ENCODE results near the gene NINL.

The NINL gene

GRCh38 chr20:25623736-25624499 is 38.6 kb upstream of the NINL start, which contains the start of gene NANP:
NANP (minus strand) TSS chr20:25624014; CDS start chr20:25623948, 66 bp downstream.
- peak; percentile 99 for DNase-seq (ENCODE audit: low read depth)
- no peak for TF ChIP-seq CTCF (IDR thresholded peaks at IDR 0.05; ENCODE audit: insufficient read depth, low read depth, low read length, missing control alignments)

GRCh38 chr20:25623225-25623735 is 37.9 kb upstream of the NINL start:
- DNase-seq (ENCODE audit: low read depth), result peak; percentile 63
- TF ChIP-seq CTCF (IDR thresholded peaks at IDR 0.05; ENCODE audit: insufficient read depth, low read depth, low read length, missing control alignments), result no peak
- H3K4me3 ChIP-seq (ENCODE audit: low read depth, low read length), result peak overlapping the region; percentile 79

More at GRCh38 chr20:25623736-25624499, 38.6 kb upstream of the NINL start, which contains the start of gene NANP:
- H3K4me3 ChIP-seq (ENCODE audit: low read depth, low read length), result peak within 1 kb of the TSS; percentile 79

GRCh38 chr20:25622450-25623224 is 37.3 kb upstream of the NINL start:
- peak overlapping the region; percentile 79 for H3K4me3 ChIP-seq (ENCODE audit: low read depth, low read length)
- no peak for DNase-seq (ENCODE audit: low read depth)
- no peak for TF ChIP-seq CTCF (IDR thresholded peaks at IDR 0.05; ENCODE audit: insufficient read depth, low read depth, low read length, missing control alignments)

GRCh38 chr20:25622049-25622448 is 36.7 kb upstream of the NINL start:
- H3K4me3 ChIP-seq (ENCODE audit: low read depth, low read length), result no peak overlapping the region
- no peak for DNase-seq (ENCODE audit: low read depth)
- no peak for TF ChIP-seq CTCF (IDR thresholded peaks at IDR 0.05; ENCODE audit: insufficient read depth, low read depth, low read length, missing control alignments)

GRCh38 chr20:25619514-25619913 is 34.2 kb upstream of the NINL start:
- no peak overlapping the region for H3K4me3 ChIP-seq (ENCODE audit: low read depth, low read length)
- DNase-seq (ENCODE audit: low read depth), result no peak
- TF ChIP-seq CTCF (IDR thresholded peaks at IDR 0.05; ENCODE audit: insufficient read depth, low read depth, low read length, missing control alignments), result no peak

GRCh38 chr20:25608774-25609173 is 23.4 kb upstream of the NINL start:
- no peak for DNase-seq (ENCODE audit: low read depth)
- TF ChIP-seq CTCF (IDR thresholded peaks at IDR 0.05; ENCODE audit: insufficient read depth, low read depth, low read length, missing control alignments), result no peak
- H3K4me3 ChIP-seq (ENCODE audit: low read depth, low read length), result no peak overlapping the region

Measured in GM12865 (cell line).